ENCODE data around the gene FNBP1L. TPM values are rescaled to one million over a fixed set of nuclear protein-coding genes. Genes with fewer than 3 reads are reported as not detected.

The FNBP1L gene
- total RNA-seq, 1 donor from 2014 or later, result 162 TPM

DNA sequence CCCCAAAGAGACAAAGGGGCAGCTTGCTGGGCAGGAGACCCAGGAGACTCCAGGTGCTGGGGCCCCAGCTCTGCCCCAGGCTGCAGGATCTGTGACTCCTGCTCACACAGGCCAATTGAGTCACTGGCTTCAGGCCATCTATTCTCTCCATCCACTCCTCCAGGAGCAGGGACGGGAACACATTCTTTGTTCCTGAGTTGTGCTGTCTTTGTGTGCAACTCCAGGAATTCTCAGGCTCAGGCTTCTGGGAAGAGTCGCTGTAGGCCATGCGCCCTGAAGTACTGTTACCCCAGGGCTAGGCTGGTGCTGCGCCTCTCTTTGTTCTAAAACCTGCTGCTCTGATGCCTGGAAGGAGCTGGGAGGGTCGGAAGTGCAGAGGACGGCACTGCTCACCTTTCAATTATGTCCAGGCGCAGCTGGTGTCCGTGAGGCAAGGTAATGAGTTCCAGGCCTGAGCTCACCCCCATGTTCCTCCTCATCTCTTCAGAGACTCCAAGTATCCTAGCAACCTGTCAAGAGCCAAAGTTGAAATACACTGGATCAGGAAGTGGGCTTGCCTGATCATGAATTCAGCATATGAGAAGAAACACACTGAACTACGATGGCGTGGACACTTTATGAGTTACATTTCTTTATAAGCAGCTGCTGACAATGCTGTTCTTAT lies 127.8 kb downstream of the FNBP1L start:
- peak overlapping the region; percentile 7 for H3K4me2 ChIP-seq
- peak; percentile 72 for DNase-seq (ENCODE audit: low spot score)
- H2AFZ ChIP-seq (replicated peaks), result no peak overlapping the region
- H3K36me3 ChIP-seq, result no peaks in the 10 kb centered on the region
- Mint-ChIP-seq H3K27ac (peak overlapping the region; percentile 84), H3K4me1 (peaks cover 30% of the 10 kb centered on the region), H3K9me3 (no peaks in the 10 kb centered on the region), H3K27me3 (ENCODE audit: insufficient read depth, low read depth) (peaks cover 7% of the 10 kb centered on the region), H3K36me3 (peaks cover 15% of the 10 kb centered on the region), H3K4me3 (peak overlapping the region; percentile 44)
- H3K79me2 ChIP-seq (ENCODE audit: low read depth), result no peaks in the 10 kb centered on the region
- H3K27me3 ChIP-seq, result no peaks in the 10 kb centered on the region
- H3K4me3 ChIP-seq, result no peak overlapping the region
- H3K9me3 ChIP-seq (ENCODE audit: low read depth), result no peaks in the 10 kb centered on the region
- H3K4me1 ChIP-seq, result peaks cover 29% of the 10 kb centered on the region
- H3F3A ChIP-seq (ENCODE audit: low read depth), result peaks cover 28% of the 10 kb centered on the region
- peak overlapping the region; percentile 90 for H3K27ac ChIP-seq
- H4K20me1 ChIP-seq (ENCODE audit: low read depth), result no peaks in the 10 kb centered on the region
- TF ChIP-seq EZH2phosphoT487 (IDR thresholded peaks at IDR 0.05), result no peak
- TF ChIP-seq EZH2 (IDR thresholded peaks at IDR 0.05), result no peak
- TF ChIP-seq, protein P1, sequence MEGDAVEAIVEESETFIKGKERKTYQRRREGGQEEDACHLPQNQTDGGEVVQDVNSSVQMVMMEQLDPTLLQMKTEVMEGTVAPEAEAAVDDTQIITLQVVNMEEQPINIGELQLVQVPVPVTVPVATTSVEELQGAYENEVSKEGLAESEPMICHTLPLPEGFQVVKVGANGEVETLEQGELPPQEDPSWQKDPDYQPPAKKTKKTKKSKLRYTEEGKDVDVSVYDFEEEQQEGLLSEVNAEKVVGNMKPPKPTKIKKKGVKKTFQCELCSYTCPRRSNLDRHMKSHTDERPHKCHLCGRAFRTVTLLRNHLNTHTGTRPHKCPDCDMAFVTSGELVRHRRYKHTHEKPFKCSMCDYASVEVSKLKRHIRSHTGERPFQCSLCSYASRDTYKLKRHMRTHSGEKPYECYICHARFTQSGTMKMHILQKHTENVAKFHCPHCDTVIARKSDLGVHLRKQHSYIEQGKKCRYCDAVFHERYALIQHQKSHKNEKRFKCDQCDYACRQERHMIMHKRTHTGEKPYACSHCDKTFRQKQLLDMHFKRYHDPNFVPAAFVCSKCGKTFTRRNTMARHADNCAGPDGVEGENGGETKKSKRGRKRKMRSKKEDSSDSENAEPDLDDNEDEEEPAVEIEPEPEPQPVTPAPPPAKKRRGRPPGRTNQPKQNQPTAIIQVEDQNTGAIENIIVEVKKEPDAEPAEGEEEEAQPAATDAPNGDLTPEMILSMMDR (IDR thresholded peaks at IDR 0.05), result no peak
- H3K9ac ChIP-seq, result no peak overlapping the region

GRCh38 chr1:93576346-93576745 lies 128.4 kb downstream of the FNBP1L start:
- peaks cover 7% of the 10 kb centered on the region for H3K27me3 Mint-ChIP-seq (ENCODE audit: insufficient read depth, low read depth)
- H3K4me1 Mint-ChIP-seq, result peaks cover 30% of the 10 kb centered on the region
- Histone ChIP-seq H3K9ac (no peak overlapping the region), H3K4me1 (peaks cover 29% of the 10 kb centered on the region), H2AFZ (replicated peaks) (no peak overlapping the region), H3K4me2 (peak overlapping the region; percentile 7), H4K20me1 (ENCODE audit: low read depth) (no peaks in the 10 kb centered on the region), H3K36me3 (no peaks in the 10 kb centered on the region), H3K4me3 (no peak overlapping the region), H3K27ac (peak overlapping the region; percentile 90), H3K79me2 (ENCODE audit: low read depth) (no peaks in the 10 kb centered on the region), H3F3A (ENCODE audit: low read depth) (peaks cover 28% of the 10 kb centered on the region), H3K27me3 (no peaks in the 10 kb centered on the region), H3K9me3 (ENCODE audit: low read depth) (no peaks in the 10 kb centered on the region)
- H3K4me3 Mint-ChIP-seq, result no peak overlapping the region
- no peaks in the 10 kb centered on the region for H3K9me3 Mint-ChIP-seq
- peak; percentile 57 for DNase-seq (ENCODE audit: low spot score)
- H3K36me3 Mint-ChIP-seq, result peaks cover 15% of the 10 kb centered on the region
- TF ChIP-seq EZH2phosphoT487 (IDR thresholded peaks at IDR 0.05) (no peak), EZH2 (IDR thresholded peaks at IDR 0.05) (no peak)
- TF ChIP-seq, protein P1 (IDR thresholded peaks at IDR 0.05), result no peak
- H3K27ac Mint-ChIP-seq, result peak overlapping the region; percentile 9

DNA sequence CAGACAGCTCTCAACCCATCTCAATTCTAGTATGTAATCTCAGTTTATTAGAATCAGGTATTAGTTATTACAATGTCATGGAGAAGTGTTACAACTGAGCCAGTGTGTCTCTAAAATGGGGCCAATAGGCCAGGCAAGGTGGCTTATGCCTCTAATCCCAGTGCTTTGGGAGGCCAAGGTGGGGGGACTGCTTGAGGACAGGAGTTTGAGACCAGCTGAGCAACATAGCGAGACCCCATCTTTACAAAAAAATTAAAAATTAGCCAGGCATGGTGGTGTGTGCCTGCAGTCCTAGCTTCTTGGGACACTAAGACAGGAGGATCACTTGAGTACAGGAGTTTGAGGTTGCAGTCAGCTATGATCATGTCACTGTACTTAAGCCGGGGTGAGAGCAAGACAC lies 128.8 kb downstream of the FNBP1L start:
- H3K9me3 ChIP-seq (ENCODE audit: low read depth), result no peaks in the 10 kb centered on the region
- H2AFZ ChIP-seq (replicated peaks), result no peak overlapping the region
- no peak overlapping the region for H3K4me3 Mint-ChIP-seq
- H3K27ac ChIP-seq, result peak overlapping the region; percentile 90
- H3K4me3 ChIP-seq, result no peak overlapping the region
- H3K4me1 Mint-ChIP-seq, result peaks cover 30% of the 10 kb centered on the region
- DNase-seq (ENCODE audit: low spot score), result no peak
- H4K20me1 ChIP-seq (ENCODE audit: low read depth), result no peaks in the 10 kb centered on the region
- H3K36me3 ChIP-seq, result no peaks in the 10 kb centered on the region
- no peak overlapping the region for H3K9ac ChIP-seq
- no peaks in the 10 kb centered on the region for H3K9me3 Mint-ChIP-seq
- peaks cover 29% of the 10 kb centered on the region for H3K4me1 ChIP-seq
- no peaks in the 10 kb centered on the region for H3K79me2 ChIP-seq (ENCODE audit: low read depth)
- H3K27me3 Mint-ChIP-seq (ENCODE audit: insufficient read depth, low read depth), result peaks cover 7% of the 10 kb centered on the region
- no peak for TF ChIP-seq EZH2phosphoT487 (IDR thresholded peaks at IDR 0.05)
- TF ChIP-seq EZH2 (IDR thresholded peaks at IDR 0.05), result no peak
- TF ChIP-seq, protein P1 (IDR thresholded peaks at IDR 0.05), result no peak
- H3F3A ChIP-seq (ENCODE audit: low read depth), result peaks cover 28% of the 10 kb centered on the region
- peak overlapping the region; percentile 9 for H3K27ac Mint-ChIP-seq
- H3K27me3 ChIP-seq, result no peaks in the 10 kb centered on the region
- H3K36me3 Mint-ChIP-seq, result peaks cover 15% of the 10 kb centered on the region
- H3K4me2 ChIP-seq, result no peak overlapping the region

Measured in neural progenitor cell (in vitro differentiated cells).